Fibroblast of lung (primary cell): ENCODE measurements around the gene ADGRF3.

Source experiments
- EZH2 ChIP-seq: IDR thresholded peaks from 2 replicates; pipeline ENCODE4 v1.5.1; 2012; ENCODE audit warnings: low read length, control low read depth, mild to moderate bottlenecking; ENCODE audit errors: missing control alignments
- TF ChIP-seq, protein P1 (sequence below), 2 donors: IDR thresholded peaks in 1 of 2; conservative IDR thresholded peaks in 1 of 2; 1 replicate in 1 of 2; 2 replicates in 1 of 2; pipeline ENCODE4 v1.5.1; 2011 to 2012; ENCODE audit warnings: low read length in 2 of 2, control low read depth in 1 of 2, inconsistent platforms in 1 of 2, low read depth in 1 of 2, mild to moderate bottlenecking in 1 of 2

DNA sequence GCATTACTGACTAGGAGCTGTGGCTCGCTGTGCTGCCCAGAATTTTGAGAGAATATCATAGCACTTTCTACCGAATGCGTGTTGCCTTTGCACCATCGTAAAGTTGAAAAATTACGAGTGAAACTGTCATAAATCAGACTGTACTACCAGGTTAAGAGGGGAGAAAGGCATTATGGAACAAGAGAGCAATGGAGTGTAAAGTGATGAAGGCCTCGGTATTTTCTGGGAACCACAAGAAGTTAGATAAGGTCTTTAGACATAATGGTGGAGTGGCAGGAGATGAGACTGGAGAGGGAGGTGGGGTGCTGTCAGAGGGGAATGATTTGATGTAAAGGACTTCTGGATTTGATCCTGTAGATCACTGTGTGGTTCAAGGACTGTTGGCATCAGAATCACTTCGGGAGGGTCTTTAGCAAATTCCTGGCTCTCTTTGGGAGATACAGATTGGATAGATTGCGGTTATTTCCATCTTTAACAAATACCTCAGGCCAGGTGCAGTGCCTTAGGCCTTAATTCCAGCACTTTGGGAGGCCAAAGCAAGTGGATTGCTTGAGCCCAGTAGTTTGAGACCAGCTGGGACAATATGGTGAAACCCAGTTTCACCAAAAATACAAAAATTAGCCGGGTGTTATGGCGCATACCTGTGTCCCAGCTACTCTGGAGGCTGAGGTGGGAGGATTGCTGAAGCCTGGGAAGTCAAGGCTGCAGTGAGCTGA, 4.9 kb upstream of the ADGRF3 start:
- TF ChIP-seq, protein P1, sequence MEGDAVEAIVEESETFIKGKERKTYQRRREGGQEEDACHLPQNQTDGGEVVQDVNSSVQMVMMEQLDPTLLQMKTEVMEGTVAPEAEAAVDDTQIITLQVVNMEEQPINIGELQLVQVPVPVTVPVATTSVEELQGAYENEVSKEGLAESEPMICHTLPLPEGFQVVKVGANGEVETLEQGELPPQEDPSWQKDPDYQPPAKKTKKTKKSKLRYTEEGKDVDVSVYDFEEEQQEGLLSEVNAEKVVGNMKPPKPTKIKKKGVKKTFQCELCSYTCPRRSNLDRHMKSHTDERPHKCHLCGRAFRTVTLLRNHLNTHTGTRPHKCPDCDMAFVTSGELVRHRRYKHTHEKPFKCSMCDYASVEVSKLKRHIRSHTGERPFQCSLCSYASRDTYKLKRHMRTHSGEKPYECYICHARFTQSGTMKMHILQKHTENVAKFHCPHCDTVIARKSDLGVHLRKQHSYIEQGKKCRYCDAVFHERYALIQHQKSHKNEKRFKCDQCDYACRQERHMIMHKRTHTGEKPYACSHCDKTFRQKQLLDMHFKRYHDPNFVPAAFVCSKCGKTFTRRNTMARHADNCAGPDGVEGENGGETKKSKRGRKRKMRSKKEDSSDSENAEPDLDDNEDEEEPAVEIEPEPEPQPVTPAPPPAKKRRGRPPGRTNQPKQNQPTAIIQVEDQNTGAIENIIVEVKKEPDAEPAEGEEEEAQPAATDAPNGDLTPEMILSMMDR (conservative IDR thresholded peaks at IDR 0.05 in 1 of 2, IDR thresholded peaks at IDR 0.05 in 1 of 2; ENCODE audit: low read depth in 1 of 2, low read length in 2 of 2) = no peak
- TF ChIP-seq EZH2 = no peak
